NCI-H187 treated with DMSO at 0.1 percent for 48 hours (cell line): ENCODE results near the gene TNFRSF11A.

Source experiments
- DNase-seq: peaks from one replicate; lab custom pipeline; 2025; lab: John Stamatoyannopoulos, UW

The TNFRSF11A gene

GRCh38 chr18:62418258-62418657 is 93.1 kb downstream of the TNFRSF11A start:
- no peak for DNase-seq

- no peak for DNase-seq
Observed at GRCh38 chr18:62420151-62420512, 95.0 kb downstream of the TNFRSF11A start.

- DNase-seq = no peak
Observed at GRCh38 chr18:62420513-62421209, 95.6 kb downstream of the TNFRSF11A start.

- DNase-seq = peak; percentile 27
Observed at GRCh38 chr18:62425465-62426190, 100.5 kb downstream of the TNFRSF11A start.

GRCh38 chr18:62426191-62426488 is 101.0 kb downstream of the TNFRSF11A start:
- DNase-seq = no peak

- no peak for DNase-seq
Observed at GRCh38 chr18:62432176-62432575, 107.1 kb downstream of the TNFRSF11A start.

GRCh38 chr18:62434798-62435197 is 109.7 kb downstream of the TNFRSF11A start:
- DNase-seq = no peak

- DNase-seq = no peak
Observed at GRCh38 chr18:62435435-62436031, 110.4 kb downstream of the TNFRSF11A start.

GRCh38 chr18:62436636-62437234 is 111.6 kb downstream of the TNFRSF11A start:
- no peak for DNase-seq

- no peak for DNase-seq
Observed at GRCh38 chr18:62437235-62438017, 112.3 kb downstream of the TNFRSF11A start.

GRCh38 chr18:62438018-62438329 is 112.9 kb downstream of the TNFRSF11A start:
- no peak for DNase-seq

GRCh38 chr18:62438402-62438801 is 113.3 kb downstream of the TNFRSF11A start:
- DNase-seq = no peak

GRCh38 chr18:62438866-62439265 is 113.8 kb downstream of the TNFRSF11A start:
- DNase-seq = no peak
